HG03103 (cell line): ENCODE data around the gene PLPPR1.
"Not testable (repeated sequence)": the region's sequence is repeated elsewhere in the genome, so short reads cannot be mapped to it uniquely, and the experiment has no call there.

ENCODE experiments used
- ATAC-seq: cut with Tn5 transposase; IDR thresholded peaks from one replicate; pipeline ENCODE4 v1.9.1; 2021; ENCODE audit warnings: low read depth; ENCODE audit not compliant: unreplicated experiment

The PLPPR1 gene

DNA sequence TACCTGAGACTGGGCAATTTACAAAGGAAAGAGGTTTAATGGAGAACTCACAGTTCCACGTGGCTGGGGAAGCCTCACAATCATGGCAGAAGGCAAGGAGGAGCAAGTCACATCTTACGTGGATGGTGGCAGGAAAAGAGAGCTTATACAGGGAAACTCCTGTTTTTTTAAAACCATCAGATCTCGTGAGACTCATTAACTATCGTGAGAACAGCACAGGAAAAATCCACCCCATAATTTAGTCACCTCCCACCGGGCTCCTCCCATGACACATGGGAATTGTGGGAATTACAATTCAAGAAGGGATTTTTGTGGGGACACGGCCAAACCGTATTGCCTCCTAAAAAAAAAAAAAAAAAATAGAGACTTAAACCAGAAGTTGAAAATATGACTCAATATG lies 11.1 kb downstream of the PLPPR1 start:
- ATAC-seq, result not testable (repeated sequence)

- no peak for ATAC-seq
These were observed 19.4 kb downstream of the PLPPR1 start for GRCh38 chr9:101047848-101048397.

DNA sequence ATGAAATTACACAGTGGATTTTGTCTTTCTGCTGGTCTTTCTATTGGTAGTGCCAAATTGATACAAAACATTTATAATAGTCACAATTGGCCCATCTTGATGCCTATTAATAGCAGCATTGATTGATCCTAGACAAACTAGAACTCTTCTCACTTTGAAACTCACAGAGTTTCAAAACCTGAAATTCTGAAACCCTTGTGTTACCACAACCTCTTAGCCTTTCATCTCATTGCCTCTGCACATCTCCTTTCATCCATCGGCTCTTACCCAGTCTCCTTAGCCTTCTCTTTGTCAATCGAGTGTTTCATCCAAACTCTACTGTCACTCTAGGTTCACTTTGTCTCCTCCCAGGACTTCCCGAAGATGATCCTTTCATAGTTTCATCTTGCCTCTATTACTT lies 22.1 kb downstream of the PLPPR1 start:
- no peak for ATAC-seq

DNA sequence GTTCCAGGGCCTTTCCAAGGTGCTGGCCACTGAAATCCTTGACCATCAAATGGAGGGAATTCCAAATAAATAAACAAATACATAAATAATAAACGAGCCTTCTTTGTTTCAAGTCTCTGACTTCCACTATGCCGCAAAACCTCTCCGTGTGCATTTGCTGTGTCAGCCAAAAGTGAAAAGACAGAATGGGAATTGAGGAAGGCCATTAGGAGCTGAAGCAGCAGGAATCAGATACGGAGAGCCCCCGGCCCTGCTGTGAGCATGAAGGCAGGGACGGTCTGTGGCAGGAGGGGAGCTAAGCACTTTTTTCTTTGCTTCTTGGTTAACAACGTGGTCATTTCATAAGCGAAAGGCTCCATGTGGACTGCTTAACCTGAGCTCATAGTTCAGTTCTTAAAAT lies 26.1 kb downstream of the PLPPR1 start:
- ATAC-seq, result no peak

GRCh38 chr9:101055516-101055915 lies 27.0 kb downstream of the PLPPR1 start:
- no peak for ATAC-seq

GRCh38 chr9:101062686-101063085 lies 34.2 kb downstream of the PLPPR1 start:
- ATAC-seq, result no peak

- ATAC-seq, result no peak
These were observed 34.7 kb downstream of the PLPPR1 start for GRCh38 chr9:101063192-101063591.

GRCh38 chr9:101064206-101064605 lies 35.7 kb downstream of the PLPPR1 start:
- ATAC-seq, result no peak

DNA sequence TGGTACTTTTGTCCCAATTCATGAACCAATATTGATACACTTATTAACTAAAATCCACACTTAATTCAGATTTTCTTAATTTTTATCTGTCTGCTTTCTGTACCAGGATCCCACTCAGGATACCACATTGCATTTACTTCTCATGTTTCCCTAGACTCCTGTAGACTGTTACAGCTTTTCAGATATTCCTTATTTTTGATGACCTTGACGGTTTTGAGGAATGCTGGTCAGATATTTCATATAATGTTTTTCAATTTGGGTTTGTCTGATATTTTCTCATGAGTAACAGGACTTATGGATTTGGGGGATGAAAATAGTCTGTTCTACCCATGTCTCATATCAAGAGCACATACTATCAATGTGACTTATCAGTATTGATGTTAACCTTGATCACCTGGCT lies 37.4 kb downstream of the PLPPR1 start:
- ATAC-seq, result no peak

GRCh38 chr9:101068696-101069095 lies 40.2 kb downstream of the PLPPR1 start:
- no peak for ATAC-seq

DNA sequence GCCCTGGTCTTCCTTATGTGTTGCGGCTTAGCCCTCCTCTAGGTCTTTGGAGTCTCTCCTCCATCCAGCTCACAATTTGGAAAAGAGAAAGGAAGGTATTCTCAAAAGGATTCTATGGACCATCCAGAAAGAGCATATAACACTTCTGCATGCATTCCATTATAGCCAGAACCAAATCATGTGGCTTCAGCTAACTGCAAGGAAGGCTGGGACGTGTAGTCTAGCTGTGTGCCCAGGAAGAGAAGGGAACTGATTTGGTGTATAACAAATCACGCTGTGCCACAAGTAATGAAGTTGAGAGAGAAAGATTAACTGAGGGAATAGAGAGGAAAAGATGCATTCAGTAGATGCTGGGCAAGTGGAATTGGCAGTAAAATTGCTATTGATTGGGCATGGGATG lies 43.7 kb downstream of the PLPPR1 start:
- ATAC-seq, result no peak

DNA sequence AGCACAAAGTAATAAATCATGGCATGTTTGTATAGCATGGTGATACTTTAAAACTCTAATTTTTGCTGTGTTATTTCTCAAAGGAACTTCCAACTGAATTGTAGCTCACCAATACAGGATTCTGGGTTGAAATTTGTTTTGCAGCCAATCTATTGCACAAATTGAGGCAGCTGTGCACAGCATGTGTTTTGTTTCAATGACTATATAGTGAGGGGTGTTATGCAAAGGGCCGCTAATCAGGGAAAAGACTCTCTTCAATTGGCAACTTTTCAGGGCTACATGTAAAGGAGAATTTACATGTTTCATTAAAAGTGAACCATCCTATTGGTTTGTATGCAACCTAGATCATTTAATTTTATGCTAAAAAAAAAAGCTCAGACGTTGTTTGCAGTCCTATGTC lies 44.6 kb downstream of the PLPPR1 start:
- no peak for ATAC-seq

DNA sequence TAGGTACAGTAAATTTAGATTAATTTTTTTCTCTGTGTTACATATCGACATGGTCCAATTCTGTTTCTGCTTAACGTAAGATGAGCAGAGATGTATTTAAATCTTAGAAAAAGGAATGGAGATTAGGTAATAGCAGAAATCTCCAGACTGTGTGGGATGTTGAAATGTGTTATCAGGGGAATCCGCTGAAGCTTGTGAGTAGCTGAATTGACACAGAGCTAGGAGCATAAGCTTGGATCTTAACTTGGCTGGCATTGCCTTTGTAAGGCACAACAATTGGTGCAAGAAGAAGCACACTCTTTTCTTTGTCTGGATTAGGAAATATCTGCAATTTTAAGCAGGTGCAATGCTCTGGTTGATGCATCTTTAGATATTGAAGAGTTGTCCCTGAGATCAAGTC lies 53.1 kb downstream of the PLPPR1 start:
- no peak for ATAC-seq

GRCh38 chr9:101083448-101084202 lies 55.1 kb downstream of the PLPPR1 start:
- ATAC-seq, result no peak

DNA sequence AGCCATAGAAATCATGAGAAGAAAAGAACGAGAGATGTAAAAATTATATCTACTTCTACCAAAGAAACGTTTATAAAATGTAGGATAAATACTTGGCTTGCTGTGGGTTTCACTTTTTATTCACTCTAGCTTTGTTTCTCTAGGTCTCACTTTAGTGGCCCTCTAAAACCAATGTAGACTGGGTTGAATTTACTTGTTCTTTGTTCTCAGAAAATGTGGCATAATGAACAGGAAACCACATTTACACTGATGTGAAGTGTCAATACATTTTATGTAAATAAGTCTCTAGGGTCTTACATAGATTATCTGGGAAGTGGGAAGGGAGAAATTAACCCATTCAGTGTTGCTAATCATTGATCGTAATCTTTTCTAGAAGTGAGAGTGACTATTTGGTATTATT lies 58.9 kb downstream of the PLPPR1 start:
- ATAC-seq, result no peak

- no peak for ATAC-seq
These were observed 64.4 kb downstream of the PLPPR1 start for GRCh38 chr9:101092922-101093321.

GRCh38 chr9:101093620-101094019 lies 65.1 kb downstream of the PLPPR1 start:
- no peak for ATAC-seq

DNA sequence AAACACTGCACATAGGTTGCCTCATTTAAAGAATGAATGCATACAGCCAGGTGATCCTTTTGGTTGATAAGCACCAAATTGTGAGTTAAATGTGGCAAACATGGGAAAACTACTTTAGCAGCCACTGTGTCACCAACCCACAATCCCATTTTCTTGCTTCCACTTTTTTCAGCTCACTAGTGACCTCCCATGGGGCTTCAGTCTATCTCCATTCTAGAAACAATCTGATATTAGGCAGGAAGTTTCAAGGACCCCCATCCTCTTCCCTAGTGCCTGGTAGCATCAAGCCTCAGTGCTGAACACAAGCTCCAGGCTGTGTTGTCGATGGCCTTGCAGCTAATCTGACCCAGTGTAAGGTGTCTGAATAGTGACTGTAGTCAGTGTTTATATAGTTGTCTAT lies 66.2 kb downstream of the PLPPR1 start:
- no peak for ATAC-seq

DNA sequence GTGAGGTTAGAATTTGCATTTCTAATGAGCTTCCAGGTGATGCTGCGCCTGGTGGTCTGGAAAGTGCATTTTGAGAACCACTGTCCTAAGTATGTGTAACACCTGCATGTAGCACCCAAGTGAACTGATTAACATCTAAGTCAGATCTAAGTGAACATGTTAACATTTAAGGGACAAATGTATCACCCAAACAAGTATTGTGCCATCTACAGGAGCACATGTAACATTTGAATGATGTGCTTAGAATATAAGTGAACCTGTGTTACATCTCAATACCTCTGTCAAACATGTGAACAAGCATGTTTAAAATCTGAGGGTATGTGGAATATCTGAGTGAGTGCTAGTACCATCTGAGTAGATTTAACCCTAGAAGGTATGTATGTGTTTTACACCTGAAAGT lies 68.7 kb downstream of the PLPPR1 start:
- no peak for ATAC-seq

DNA sequence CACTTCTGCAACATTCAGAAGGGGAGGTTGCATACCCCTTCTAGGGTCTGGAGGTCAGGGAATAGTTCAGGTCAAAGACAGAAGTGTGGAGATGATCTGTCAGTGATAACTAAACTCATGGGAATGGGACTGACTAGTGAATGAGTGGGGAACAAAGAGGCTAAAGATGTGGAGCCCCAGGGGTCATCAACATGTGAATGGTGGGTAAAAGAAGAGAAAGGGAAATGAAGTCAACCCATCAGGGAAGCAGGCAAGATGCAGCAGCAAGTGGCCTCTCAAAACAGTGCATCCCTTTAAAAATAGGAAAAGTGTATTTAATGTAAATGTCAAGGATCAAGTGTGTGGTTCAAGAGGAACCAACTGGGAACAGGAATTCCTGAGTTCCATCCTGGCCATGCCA lies 69.9 kb downstream of the PLPPR1 start:
- ATAC-seq, result no peak

DNA sequence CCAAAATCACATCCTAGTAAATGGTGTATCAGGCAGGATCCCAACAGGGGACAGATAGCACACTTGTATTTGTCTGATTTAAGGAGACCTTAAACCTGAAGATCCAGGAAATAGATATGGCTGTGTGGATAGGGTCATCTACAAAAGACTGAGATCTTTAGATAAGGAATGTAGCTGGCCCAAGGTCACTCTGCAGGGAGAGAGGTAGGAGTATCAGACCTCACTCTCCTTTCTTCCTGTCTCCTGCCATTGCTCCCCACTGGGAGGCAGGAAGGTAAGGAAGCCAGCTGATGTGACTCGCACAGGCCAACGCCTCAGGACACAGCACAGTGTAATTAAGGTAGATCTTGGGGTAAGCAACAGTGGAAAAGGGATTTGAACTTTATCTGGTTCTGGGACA lies 85.8 kb downstream of the PLPPR1 start:
- no peak for ATAC-seq

GRCh38 chr9:101115102-101115501 lies 86.6 kb downstream of the PLPPR1 start:
- no peak for ATAC-seq

- ATAC-seq, result no peak
These were observed 88.6 kb downstream of the PLPPR1 start for GRCh38 chr9:101117161-101117560.
